ENCODE measurements around the gene GPR34.
"Not testable (repeated sequence)": the region's sequence is repeated elsewhere in the genome, so short reads cannot be mapped to it uniquely, and the experiment has no call there.

The GPR34 gene

GRCh38 chrX:41703574-41704029 lies 14.8 kb downstream of the GPR34 start:
- DNase-seq: no peak

GRCh38 chrX:41705042-41705441 lies 16.3 kb downstream of the GPR34 start:
- DNase-seq: no peak

GRCh38 chrX:41705680-41706374 lies 17.1 kb downstream of the GPR34 start:
- DNase-seq: no peak

- DNase-seq: no peak
Observed at GRCh38 chrX:41707218-41707617, 18.4 kb downstream of the GPR34 start.

- no peak for DNase-seq
Observed at GRCh38 chrX:41708486-41708885, 19.7 kb downstream of the GPR34 start.

GRCh38 chrX:41711021-41711667 lies 22.4 kb downstream of the GPR34 start:
- no peak for DNase-seq

- DNase-seq: no peak
Observed at GRCh38 chrX:41716222-41716621, 27.4 kb downstream of the GPR34 start.

GRCh38 chrX:41716767-41717473 lies 28.1 kb downstream of the GPR34 start:
- no peak for DNase-seq

GRCh38 chrX:41718481-41719235 lies 29.9 kb downstream of the GPR34 start:
- DNase-seq: no peak

GRCh38 chrX:41719610-41720009 lies 30.8 kb downstream of the GPR34 start:
- DNase-seq: not testable (repeated sequence)

GRCh38 chrX:41720125-41720779 lies 31.5 kb downstream of the GPR34 start:
- DNase-seq: no peak

GRCh38 chrX:41721590-41721989 lies 32.8 kb downstream of the GPR34 start:
- no peak for DNase-seq

GRCh38 chrX:41722214-41722613 lies 33.4 kb downstream of the GPR34 start:
- DNase-seq: no peak

GRCh38 chrX:41722816-41723618 lies 34.2 kb downstream of the GPR34 start:
- DNase-seq: no peak

GRCh38 chrX:41723826-41724225 lies 35.1 kb downstream of the GPR34 start, which contains the start of gene GPR82:
TSS of gene GPR82 (plus strand) at chrX:41724181. CDS start at chrX:41727027, 2,846 bp downstream.
- no peak for DNase-seq

GRCh38 chrX:41728125-41728524 lies 39.4 kb downstream of the GPR34 start:
- no peak for DNase-seq

- no peak for DNase-seq
Observed at GRCh38 chrX:41730081-41730480, 41.3 kb downstream of the GPR34 start.

GRCh38 chrX:41732260-41732659 lies 43.5 kb downstream of the GPR34 start:
- DNase-seq: no peak

- no peak for DNase-seq
Observed at GRCh38 chrX:41733939-41734338, 45.2 kb downstream of the GPR34 start.

- DNase-seq: peak; percentile 3
Observed at GRCh38 chrX:41734530-41734929, 45.8 kb downstream of the GPR34 start.

GRCh38 chrX:41737065-41737464 lies 48.3 kb downstream of the GPR34 start:
- no peak for DNase-seq

GRCh38 chrX:41739871-41740270 lies 51.1 kb downstream of the GPR34 start:
- no peak for DNase-seq
